Endothelial cell of umbilical vein (primary cell): ENCODE measurements around the gene CAMK2B.

Experiments used
- EZH2 ChIP-seq: IDR thresholded peaks from 2 replicates; pipeline ENCODE4 v1.6.1; 2012; ENCODE audit warnings: borderline replicate concordance, low read depth, mild to moderate bottlenecking, moderate library complexity, low read length, inconsistent platforms; ENCODE audit not compliant: severe bottlenecking
- GATA2 ChIP-seq: IDR thresholded peaks from 2 replicates; pipeline ENCODE4 v1.7.0; 2011; ENCODE audit warnings: low read depth, mild to moderate bottlenecking, moderate library complexity, mixed read lengths, low read length; ENCODE audit not compliant: insufficient read length, insufficient read depth
- JUN ChIP-seq: IDR thresholded peaks from 2 replicates; pipeline ENCODE4 v1.6.1; 2011; ENCODE audit warnings: borderline replicate concordance, low read depth; ENCODE audit not compliant: insufficient read length, insufficient read depth
- MYC ChIP-seq: IDR thresholded peaks from one replicate; pipeline ENCODE4 v1.6.1; 2011; ENCODE audit warnings: mild to moderate bottlenecking, low read depth, low read length
- POLR2A ChIP-seq: IDR thresholded peaks from 2 replicates; pipeline ENCODE4 v1.6.1; 2012; ENCODE audit warnings: low read depth, mild to moderate bottlenecking, control low read depth, low read length
- POLR2AphosphoS5 ChIP-seq: IDR thresholded peaks from 2 replicates; pipeline ENCODE4 v1.6.1; 2012; ENCODE audit warnings: low read depth, mild to moderate bottlenecking, control low read depth, low read length, moderate library complexity; ENCODE audit not compliant: insufficient read depth
- TF ChIP-seq, protein P1 (sequence below), 2 donors: IDR thresholded peaks; 1 replicate in 1 of 2; 2 replicates in 1 of 2; pipeline ENCODE4 v1.5.1; 2011; ENCODE audit warnings: low read length in 2 of 2, mild to moderate bottlenecking in 2 of 2, moderate library complexity in 2 of 2, control low read depth in 1 of 2, inconsistent platforms in 1 of 2, low read depth in 1 of 2; ENCODE audit not compliant: insufficient read depth in 1 of 2; ENCODE audit errors: extremely low read depth in 1 of 2
- TF ChIP-seq, protein P2 (sequence below): IDR thresholded peaks from 2 replicates; pipeline ENCODE4 v1.6.1; 2011; ENCODE audit not compliant: insufficient read depth, insufficient read length

DNA sequence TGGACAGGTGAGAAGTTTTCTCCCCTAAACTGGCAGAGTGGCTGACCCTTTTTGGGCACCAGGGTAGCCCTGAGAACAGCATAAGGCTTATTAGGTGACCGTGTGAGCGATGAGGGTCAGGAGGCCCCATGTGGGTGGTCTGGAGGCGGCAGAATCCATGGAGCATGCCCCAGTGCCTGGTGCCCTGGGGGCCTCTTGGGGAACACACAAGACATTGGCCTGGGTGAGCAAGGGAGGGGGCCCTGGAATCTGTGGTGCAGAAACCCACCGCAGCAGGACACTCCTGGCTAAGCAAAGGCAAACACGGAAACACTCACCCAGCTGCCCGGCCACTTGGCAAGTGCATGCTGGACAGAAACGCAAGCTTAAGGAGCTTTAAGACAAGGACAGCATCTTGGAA lies 95.1 kb downstream of the CAMK2B start:
- TF ChIP-seq, protein P1, sequence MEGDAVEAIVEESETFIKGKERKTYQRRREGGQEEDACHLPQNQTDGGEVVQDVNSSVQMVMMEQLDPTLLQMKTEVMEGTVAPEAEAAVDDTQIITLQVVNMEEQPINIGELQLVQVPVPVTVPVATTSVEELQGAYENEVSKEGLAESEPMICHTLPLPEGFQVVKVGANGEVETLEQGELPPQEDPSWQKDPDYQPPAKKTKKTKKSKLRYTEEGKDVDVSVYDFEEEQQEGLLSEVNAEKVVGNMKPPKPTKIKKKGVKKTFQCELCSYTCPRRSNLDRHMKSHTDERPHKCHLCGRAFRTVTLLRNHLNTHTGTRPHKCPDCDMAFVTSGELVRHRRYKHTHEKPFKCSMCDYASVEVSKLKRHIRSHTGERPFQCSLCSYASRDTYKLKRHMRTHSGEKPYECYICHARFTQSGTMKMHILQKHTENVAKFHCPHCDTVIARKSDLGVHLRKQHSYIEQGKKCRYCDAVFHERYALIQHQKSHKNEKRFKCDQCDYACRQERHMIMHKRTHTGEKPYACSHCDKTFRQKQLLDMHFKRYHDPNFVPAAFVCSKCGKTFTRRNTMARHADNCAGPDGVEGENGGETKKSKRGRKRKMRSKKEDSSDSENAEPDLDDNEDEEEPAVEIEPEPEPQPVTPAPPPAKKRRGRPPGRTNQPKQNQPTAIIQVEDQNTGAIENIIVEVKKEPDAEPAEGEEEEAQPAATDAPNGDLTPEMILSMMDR (IDR thresholded peaks at IDR 0.05; ENCODE audit: extremely low read depth in 1 of 2, insufficient read depth in 1 of 2, low read depth in 1 of 2, low read length in 2 of 2): no peak
- TF ChIP-seq POLR2AphosphoS5 (no peak), POLR2A (no peak), EZH2 (no peak), GATA2 (no peak), JUN (no peak), MYC (no peak)
- TF ChIP-seq, protein P2, sequence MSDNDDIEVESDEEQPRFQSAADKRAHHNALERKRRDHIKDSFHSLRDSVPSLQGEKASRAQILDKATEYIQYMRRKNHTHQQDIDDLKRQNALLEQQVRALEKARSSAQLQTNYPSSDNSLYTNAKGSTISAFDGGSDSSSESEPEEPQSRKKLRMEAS: no peak
